Smooth muscle cell (in vitro differentiated cells): ENCODE data around the gene FOXI2. TPM values are rescaled to one million over a fixed set of nuclear protein-coding genes. Genes with fewer than 3 reads are reported as not detected.

Experiments used
- DNase-seq: peaks from one replicate; lab custom pipeline; 2025; ENCODE audit not compliant: unreplicated experiment; lab: John Stamatoyannopoulos, UW
- H2AFZ ChIP-seq: fragments of 200-600 bp; sonication (generic); 2 replicates; pipeline ENCODE4 v1.6.0; 2016; ENCODE audit warnings: antibody characterized with exemption, low read depth, mild to moderate bottlenecking
- H3F3A ChIP-seq: fragments of 200-600 bp; sonication (generic); 2 replicates; pipeline ENCODE4 v1.6.0; 2017; ENCODE audit warnings: antibody characterized with exemption, low read depth
- H3K27ac ChIP-seq: fragments of 200-600 bp; sonication (generic); 2 replicates; pipeline ENCODE4 v1.5.1; 2016; ENCODE audit warnings: low read depth, mild to moderate bottlenecking
- H3K27me3 ChIP-seq: fragments of 200-600 bp; sonication (generic); 2 replicates; pipeline ENCODE4 v1.6.1; 2016; ENCODE audit warnings: low read depth, mild to moderate bottlenecking
- H3K36me3 ChIP-seq: fragments of 200-600 bp; sonication (generic); 2 replicates; pipeline ENCODE4 v1.5.1; 2016; ENCODE audit warnings: low read depth
- H3K4me1 ChIP-seq: fragments of 200-600 bp; sonication (generic); 2 replicates; pipeline ENCODE4 v1.5.1; 2016; ENCODE audit warnings: low read depth
- H3K4me2 ChIP-seq: fragments of 200-600 bp; sonication (generic); 2 replicates; pipeline ENCODE4 v1.6.0; 2016; ENCODE audit warnings: mild to moderate bottlenecking
- H3K4me3 ChIP-seq: fragments of 200-600 bp; sonication (generic); 2 replicates; pipeline ENCODE4 v1.5.1; 2016; ENCODE audit warnings: mild to moderate bottlenecking
- H3K79me2 ChIP-seq: fragments of 200-600 bp; sonication (generic); 2 replicates; pipeline ENCODE4 v1.6.0; 2016; ENCODE audit warnings: low read depth, mild to moderate bottlenecking
- H3K9ac ChIP-seq: fragments of 200-600 bp; sonication (generic); 2 replicates; pipeline ENCODE4 v1.6.0; 2016; ENCODE audit warnings: low read depth
- H3K9me3 ChIP-seq: fragments of 200-600 bp; sonication (generic); replicated peaks from 2 replicates; pipeline ENCODE4 v1.5.1; 2016; ENCODE audit warnings: low read depth
- H4K20me1 ChIP-seq: fragments of 200-600 bp; sonication (generic); 2 replicates; pipeline ENCODE4 v1.6.0; 2016; ENCODE audit warnings: low read depth
- CTCF ChIP-seq: fragments of 200-600 bp; sonication (generic); IDR thresholded peaks from 2 replicates; pipeline ENCODE4 v1.5.1; 2017; ENCODE audit warnings: borderline replicate concordance, mild to moderate bottlenecking, antibody characterized with exemption; ENCODE audit not compliant: insufficient read depth, poor library complexity, severe bottlenecking
- WGBS: methylation state at CpG from one replicate; pipeline ENCODE4 v1.1.7; 2016; ENCODE audit warnings: low lambda C conversion rate; 5-methylcytosine and 5-hydroxymethylcytosine counted together
- polyA plus RNA-seq: library from polyadenylated mRNA; unstranded; fragments of >200 nt; fragmentation: Nextera tagmentation; extraction: Ambion mirVana; gene quantifications from 2 replicates; pipeline ENCODE4 v1.2.1, GENCODE V29; 2016
- total RNA-seq: library from RNA; depleted of rRNA; stranded (reverse); fragments of >200 nt; gene quantifications from 2 replicates; pipeline ENCODE4 v1.2.3, GENCODE V29; 2014

The FOXI2 gene
- total and polyA plus RNA-seq, 2 experiments from 2014 or later = not detected

- no peak for DNase-seq
- H3K4me3 ChIP-seq = no peak overlapping the region
- H3K9me3 ChIP-seq = no peaks in the 10 kb centered on the region
- no peaks in the 10 kb centered on the region for H3F3A ChIP-seq
- no peaks in the 10 kb centered on the region for H3K4me1 ChIP-seq
- no peaks in the 10 kb centered on the region for H3K79me2 ChIP-seq
- no peaks in the 10 kb centered on the region for H4K20me1 ChIP-seq
- H3K27me3 ChIP-seq = peaks cover 27% of the 10 kb centered on the region
- H2AFZ ChIP-seq = no peak overlapping the region
- WGBS = 79% methylated on average over 3 of the region's 3 CpGs
- no peaks in the 10 kb centered on the region for H3K36me3 ChIP-seq
- H3K27ac ChIP-seq = no peak overlapping the region
- no peak overlapping the region for H3K4me2 ChIP-seq
- no peak overlapping the region for H3K9ac ChIP-seq
- TF ChIP-seq CTCF = no peak
Measured at GRCh38 chr10:127720903-127721302, 16.1 kb upstream of the FOXI2 start.

GRCh38 chr10:127734753-127735152, 2.2 kb upstream of the FOXI2 start:
- no peak for DNase-seq
- H3F3A ChIP-seq = no peaks in the 10 kb centered on the region
- WGBS = 37% methylated on average over 11 of the region's 11 CpGs

GRCh38 chr10:127735156-127735555, 1.8 kb upstream of the FOXI2 start:
- Histone ChIP-seq H3K27me3 (peaks cover 82% of the 10 kb centered on the region), H4K20me1 (no peaks in the 10 kb centered on the region), H3F3A (no peaks in the 10 kb centered on the region), H3K4me1 (peaks cover 6% of the 10 kb centered on the region), H3K4me2 (no peak overlapping the region), H2AFZ (no peak overlapping the region), H3K9me3 (no peaks in the 10 kb centered on the region), H3K36me3 (no peaks in the 10 kb centered on the region), H3K27ac (no peak overlapping the region), H3K9ac (no peak overlapping the region), H3K4me3 (no peak overlapping the region), H3K79me2 (no peaks in the 10 kb centered on the region)
- DNase-seq = no peak
- TF ChIP-seq CTCF = no peak
- 13% methylated on average over 13 of the region's 13 CpGs for WGBS

More at GRCh38 chr10:127734753-127735152, 2.2 kb upstream of the FOXI2 start:
- H3K27me3 ChIP-seq = peaks cover 82% of the 10 kb centered on the region
- H3K36me3 ChIP-seq = no peaks in the 10 kb centered on the region
- H3K4me2 ChIP-seq = no peak overlapping the region
- no peak overlapping the region for H3K9ac ChIP-seq
- H3K4me3 ChIP-seq = no peak overlapping the region
- TF ChIP-seq CTCF = no peak
- no peaks in the 10 kb centered on the region for H3K79me2 ChIP-seq
- no peaks in the 10 kb centered on the region for H4K20me1 ChIP-seq
- no peak overlapping the region for H2AFZ ChIP-seq
- H3K9me3 ChIP-seq = no peaks in the 10 kb centered on the region
- H3K27ac ChIP-seq = no peak overlapping the region
- H3K4me1 ChIP-seq = peaks cover 6% of the 10 kb centered on the region

GRCh38 chr10:127735723-127736221, 1.2 kb upstream of the FOXI2 start:
- Histone ChIP-seq H3K4me3 (no peak overlapping the region), H3K4me1 (peaks cover 6% of the 10 kb centered on the region), H3K79me2 (no peaks in the 10 kb centered on the region), H2AFZ (no peak overlapping the region), H3K36me3 (no peaks in the 10 kb centered on the region), H3K27me3 (peaks cover 82% of the 10 kb centered on the region), H3K27ac (no peak overlapping the region), H3K9ac (no peak overlapping the region), H3K4me2 (no peak overlapping the region), H3K9me3 (no peaks in the 10 kb centered on the region), H3F3A (no peaks in the 10 kb centered on the region), H4K20me1 (no peaks in the 10 kb centered on the region)
- no peak for TF ChIP-seq CTCF
- WGBS = 8% methylated on average over 24 of the region's 24 CpGs
- no peak for DNase-seq
